DMS53 treated with DMSO at 0.1 percent for 48 hours (cell line): ENCODE data around the gene INKA1.
A peak's percentile ranks its signal among the peaks of the same experiment; 100 is the strongest.
"Not testable (repeated sequence)": the region's sequence is repeated elsewhere in the genome, so short reads cannot be mapped to it uniquely, and the experiment has no call there.

Experiments
- DNase-seq: peaks from one replicate; lab custom pipeline; 2025; ENCODE audit not compliant: unreplicated experiment; lab: John Stamatoyannopoulos, UW

INKA1 gene

GRCh38 chr3:49802719-49803464, at the start of gene INKA1:
TSS of gene INKA1 (plus strand) at chr3:49803261. CDS start at chr3:49803393, 132 bp downstream.
- peak; percentile 3 for DNase-seq

DNA sequence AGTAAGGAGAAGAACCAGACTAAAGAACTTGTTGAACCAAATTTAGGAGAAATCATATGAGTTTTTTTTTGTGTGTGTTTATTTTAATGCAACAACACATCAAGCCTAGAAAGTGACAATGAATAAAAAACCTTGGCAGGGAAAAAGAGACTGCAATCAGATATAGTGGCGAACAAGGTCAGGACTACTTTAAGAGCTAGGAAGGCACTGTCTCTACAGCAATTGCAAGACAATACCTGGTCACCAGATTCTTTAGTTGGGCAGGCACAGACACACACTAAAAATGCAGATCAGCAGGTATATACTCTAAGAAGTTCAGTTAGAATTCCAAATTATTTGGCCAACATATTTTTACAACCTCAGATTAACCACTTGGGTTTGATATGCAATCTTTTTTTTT, 48.5 kb upstream of the INKA1 start:
- no peak for DNase-seq

- DNase-seq: no peak
These were observed 47.0 kb upstream of the INKA1 start for GRCh38 chr3:49756036-49756435.

GRCh38 chr3:49757197-49757596, 45.9 kb upstream of the INKA1 start:
- no peak for DNase-seq

DNA sequence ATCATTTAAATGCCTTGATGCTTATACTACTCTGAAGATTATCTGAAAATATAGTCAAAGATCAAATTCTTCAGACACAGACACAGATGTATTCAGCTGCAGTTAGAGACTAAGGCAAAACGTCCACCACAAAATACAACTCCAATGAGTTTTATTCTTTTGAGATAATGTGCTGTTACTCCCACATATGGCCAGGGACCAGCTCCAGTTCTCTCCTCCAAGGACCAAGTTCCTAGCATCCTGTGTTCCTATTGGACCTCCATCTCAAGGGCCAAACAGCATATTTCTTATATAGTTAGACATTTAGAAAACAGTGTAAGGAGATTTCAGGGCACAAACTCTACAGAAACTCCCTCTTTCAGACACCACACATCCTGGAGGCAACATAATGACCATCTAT, 43.8 kb upstream of the INKA1 start:
- no peak for DNase-seq

DNA sequence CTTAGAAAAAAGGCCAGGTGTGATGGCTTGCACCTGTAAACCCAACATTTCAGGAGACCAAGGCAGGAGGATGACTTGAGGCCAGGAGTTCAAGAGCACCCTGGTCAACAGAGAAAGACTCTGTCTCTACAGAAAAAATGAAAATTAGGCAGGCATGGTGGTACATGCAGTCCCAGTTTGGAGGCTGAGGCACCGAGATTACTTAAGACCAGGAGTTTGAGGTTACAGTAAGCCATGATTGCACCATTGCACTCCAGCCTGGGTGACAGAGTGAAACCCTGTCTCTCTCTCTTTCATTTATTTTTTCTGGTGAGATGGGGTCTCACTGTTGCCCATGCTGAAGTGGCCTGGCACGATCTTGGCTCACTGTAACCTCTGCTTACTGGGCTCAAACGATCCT, 41.4 kb upstream of the INKA1 start:
- no peak for DNase-seq

GRCh38 chr3:49763981-49764380, 39.1 kb upstream of the INKA1 start:
- DNase-seq: no peak

DNA sequence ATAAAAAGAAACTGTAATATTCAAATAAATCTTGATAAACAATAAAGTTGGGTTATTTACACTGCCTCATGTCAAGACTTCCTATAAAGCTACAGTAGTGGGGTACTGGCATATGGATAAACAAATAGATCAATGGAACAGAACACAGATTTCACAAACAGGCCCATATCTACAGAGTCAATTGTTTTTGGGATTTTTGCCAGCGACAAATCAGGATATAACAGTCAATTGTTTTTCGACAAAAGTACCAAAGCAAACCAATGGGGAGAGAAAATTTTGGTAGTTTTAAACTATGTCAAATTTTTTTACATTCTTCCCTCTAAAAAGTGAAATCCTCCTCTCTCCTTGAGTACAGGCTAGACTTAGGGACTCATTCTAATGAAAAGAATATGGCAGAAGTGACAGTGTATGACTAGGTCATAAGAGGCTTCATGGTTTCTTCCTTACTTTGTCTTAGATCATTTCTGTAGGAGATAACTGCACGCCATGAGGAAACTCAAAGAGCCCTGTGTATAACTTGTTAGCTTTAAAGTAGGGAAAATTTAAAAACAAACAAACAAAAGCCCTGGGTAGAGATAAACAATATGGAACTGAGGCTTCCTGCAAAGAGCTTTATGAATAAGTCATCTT, 33.7 kb upstream of the INKA1 start:
- no peak for DNase-seq

GRCh38 chr3:49769926-49770325, 33.1 kb upstream of the INKA1 start:
- DNase-seq: no peak

GRCh38 chr3:49771340-49771938, 31.6 kb upstream of the INKA1 start:
- no peak for DNase-seq

- no peak for DNase-seq
These were observed 30.4 kb upstream of the INKA1 start for GRCh38 chr3:49772703-49773102.

DNA sequence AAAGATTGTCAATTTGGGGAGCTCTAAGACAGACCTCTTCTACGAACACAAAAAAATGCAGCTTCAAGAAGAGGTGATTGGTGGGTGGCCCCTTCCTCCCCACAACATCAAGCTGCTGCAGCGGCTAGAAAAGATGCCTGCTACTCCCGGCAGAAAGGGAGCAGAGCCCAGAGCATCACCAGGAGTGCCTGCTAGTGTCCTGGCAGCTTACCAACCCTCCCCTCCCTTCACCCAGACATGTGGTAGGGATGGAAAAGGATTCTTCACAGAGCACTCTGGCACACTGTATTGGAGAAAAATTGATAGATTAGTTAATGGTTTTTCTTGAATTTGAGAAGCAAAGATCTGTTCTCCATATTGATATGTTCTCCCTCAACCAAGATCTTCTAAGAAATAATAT, 27.5 kb upstream of the INKA1 start:
- DNase-seq: no peak

DNA sequence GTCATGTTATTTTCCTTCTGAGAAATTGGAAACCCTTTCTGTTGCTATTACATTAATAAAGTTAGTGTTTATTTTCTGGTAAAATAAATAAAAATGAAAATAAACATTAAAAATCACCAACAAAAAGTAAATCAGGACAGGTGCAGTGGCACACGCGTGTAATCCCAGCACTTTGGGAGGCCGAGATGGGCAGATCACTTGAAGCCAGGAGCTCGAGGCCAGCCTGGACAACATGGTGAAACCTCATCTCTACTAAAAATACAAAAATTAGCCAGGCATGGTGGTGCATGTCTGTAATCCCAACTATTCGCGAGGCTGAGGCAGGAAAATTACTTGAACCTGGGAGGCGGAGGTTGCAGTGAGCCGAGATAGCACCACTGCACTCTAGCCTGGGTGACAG, 27.0 kb upstream of the INKA1 start:
- DNase-seq: not testable (repeated sequence)

GRCh38 chr3:49779358-49780079, 23.5 kb upstream of the INKA1 start:
- DNase-seq: no peak

- no peak for DNase-seq
These were observed 22.7 kb upstream of the INKA1 start for GRCh38 chr3:49780080-49780974.

GRCh38 chr3:49780975-49781365, 22.1 kb upstream of the INKA1 start:
- not testable (repeated sequence) for DNase-seq

DNA sequence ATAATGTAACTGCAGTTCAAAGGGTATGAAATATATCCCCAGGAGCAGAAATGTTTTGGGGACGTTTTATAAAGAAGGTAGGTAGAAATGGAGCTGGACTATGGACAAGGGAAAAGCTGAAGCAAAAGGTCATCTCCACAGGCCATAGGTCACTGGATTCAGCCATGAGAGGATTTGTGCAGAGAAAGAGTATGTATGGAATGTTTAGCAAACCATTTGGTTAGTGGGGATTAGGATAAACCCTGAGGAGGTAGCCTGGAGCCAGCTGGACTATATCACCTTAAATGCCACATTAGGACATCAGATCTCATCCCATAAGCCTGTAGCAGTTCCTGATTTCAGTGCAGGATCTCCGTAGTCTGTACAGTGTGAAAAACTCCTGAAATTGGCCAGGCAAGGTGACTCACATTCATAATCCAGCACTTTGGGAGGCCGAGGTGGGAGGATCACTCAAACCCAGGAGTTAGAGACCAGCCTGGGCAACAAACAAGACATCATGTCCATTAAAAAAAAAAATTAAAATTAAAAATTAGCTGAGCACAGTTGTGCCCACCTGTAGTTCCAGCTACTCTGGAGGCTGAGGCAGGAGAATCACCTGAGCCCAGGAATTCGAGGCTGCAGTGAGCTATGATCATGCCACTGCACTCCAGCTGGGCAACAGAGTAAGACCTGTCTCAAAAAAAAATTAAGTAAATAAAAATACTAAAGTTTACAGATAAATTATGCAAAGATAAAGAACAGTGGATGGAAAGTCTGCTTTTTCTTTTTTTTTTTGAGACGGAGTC, 21.5 kb upstream of the INKA1 start:
- DNase-seq: no peak

DNA sequence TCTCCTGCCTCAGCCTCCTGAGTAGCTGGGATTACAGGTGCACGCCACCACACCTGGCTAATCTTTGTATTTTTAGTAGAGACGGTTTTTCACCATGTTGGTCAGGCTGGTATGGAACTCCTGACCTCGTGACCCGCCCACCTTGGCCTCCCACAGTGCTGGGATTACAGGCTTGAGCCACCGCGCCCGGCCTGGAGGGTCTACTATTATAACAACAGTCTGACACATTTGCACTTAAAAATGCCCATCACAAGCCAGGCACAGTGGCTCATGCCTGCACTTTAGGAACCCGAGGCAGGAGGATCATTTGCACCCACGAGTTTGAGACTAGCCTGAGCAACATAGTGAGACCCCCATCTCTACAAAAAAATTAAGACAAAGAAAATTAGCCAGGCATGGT, 20.8 kb upstream of the INKA1 start:
- not testable (repeated sequence) for DNase-seq

- DNase-seq: no peak
These were observed 17.3 kb upstream of the INKA1 start for GRCh38 chr3:49785565-49786356.
